A204.1 (cell line): ENCODE measurements around the gene SLC6A3.

Source experiments
- FAIRE-seq: peaks from 2 replicates; lab custom pipeline; 2012; peaks lifted over from hg19 to GRCh38; lab: Jason Lieb, UNC

SLC6A3 gene

GRCh38 chr5:1419476-1420210, 25.6 kb downstream of the SLC6A3 start:
- FAIRE-seq, result no peak

GRCh38 chr5:1418921-1419280, 26.3 kb downstream of the SLC6A3 start:
- FAIRE-seq, result no peak

- no peak for FAIRE-seq
Measured at GRCh38 chr5:1418238-1418920, 26.9 kb downstream of the SLC6A3 start.

- FAIRE-seq, result no peak
Measured at GRCh38 chr5:1417586-1418225, 27.5 kb downstream of the SLC6A3 start.

- FAIRE-seq, result no peak
Measured at GRCh38 chr5:1416856-1417469, 28.3 kb downstream of the SLC6A3 start.

GRCh38 chr5:1415626-1416360, 29.4 kb downstream of the SLC6A3 start:
- FAIRE-seq, result no peak

GRCh38 chr5:1415059-1415425, 30.2 kb downstream of the SLC6A3 start:
- no peak for FAIRE-seq

- FAIRE-seq, result no peak
Measured at GRCh38 chr5:1414311-1415058, 30.8 kb downstream of the SLC6A3 start.

GRCh38 chr5:1413611-1414241, 31.5 kb downstream of the SLC6A3 start:
- no peak for FAIRE-seq

- FAIRE-seq, result no peak
Measured at GRCh38 chr5:1413211-1413610, 32.0 kb downstream of the SLC6A3 start.

GRCh38 chr5:1412621-1413020, 32.6 kb downstream of the SLC6A3 start:
- no peak for FAIRE-seq

GRCh38 chr5:1412163-1412562, 33.1 kb downstream of the SLC6A3 start:
- FAIRE-seq, result no peak

- FAIRE-seq, result no peak
Measured at GRCh38 chr5:1411099-1411498, 34.1 kb downstream of the SLC6A3 start.

GRCh38 chr5:1410156-1411014, 34.9 kb downstream of the SLC6A3 start:
- FAIRE-seq, result no peak

GRCh38 chr5:1409381-1410110, 35.7 kb downstream of the SLC6A3 start:
- FAIRE-seq, result no peak

GRCh38 chr5:1406681-1407640, 38.3 kb downstream of the SLC6A3 start:
- no peak for FAIRE-seq

- FAIRE-seq, result no peak
Measured at GRCh38 chr5:1405539-1406530, 39.4 kb downstream of the SLC6A3 start.
